Hepatocyte (in vitro differentiated cells): ENCODE results near the gene ZDHHC11B.
"Not testable (repeated sequence)": the region's sequence is repeated elsewhere in the genome, so short reads cannot be mapped to it uniquely, and the experiment has no call there.

Experiments
- EZH2phosphoT487 ChIP-seq: fragments of 200-600 bp; sonication (generic); IDR thresholded peaks from one replicate; pipeline ENCODE4 v1.6.1; 2018; ENCODE audit warnings: antibody characterized with exemption, mild to moderate bottlenecking, low read depth, moderate library complexity; ENCODE audit not compliant: unreplicated experiment, severe bottlenecking
- TF ChIP-seq, protein P1 (sequence below): fragments of 200-600 bp; sonication (generic); IDR thresholded peaks from 2 replicates; pipeline ENCODE4 v1.5.1; 2016; ENCODE audit warnings: antibody characterized with exemption, mild to moderate bottlenecking; ENCODE audit not compliant: poor library complexity

DNA sequence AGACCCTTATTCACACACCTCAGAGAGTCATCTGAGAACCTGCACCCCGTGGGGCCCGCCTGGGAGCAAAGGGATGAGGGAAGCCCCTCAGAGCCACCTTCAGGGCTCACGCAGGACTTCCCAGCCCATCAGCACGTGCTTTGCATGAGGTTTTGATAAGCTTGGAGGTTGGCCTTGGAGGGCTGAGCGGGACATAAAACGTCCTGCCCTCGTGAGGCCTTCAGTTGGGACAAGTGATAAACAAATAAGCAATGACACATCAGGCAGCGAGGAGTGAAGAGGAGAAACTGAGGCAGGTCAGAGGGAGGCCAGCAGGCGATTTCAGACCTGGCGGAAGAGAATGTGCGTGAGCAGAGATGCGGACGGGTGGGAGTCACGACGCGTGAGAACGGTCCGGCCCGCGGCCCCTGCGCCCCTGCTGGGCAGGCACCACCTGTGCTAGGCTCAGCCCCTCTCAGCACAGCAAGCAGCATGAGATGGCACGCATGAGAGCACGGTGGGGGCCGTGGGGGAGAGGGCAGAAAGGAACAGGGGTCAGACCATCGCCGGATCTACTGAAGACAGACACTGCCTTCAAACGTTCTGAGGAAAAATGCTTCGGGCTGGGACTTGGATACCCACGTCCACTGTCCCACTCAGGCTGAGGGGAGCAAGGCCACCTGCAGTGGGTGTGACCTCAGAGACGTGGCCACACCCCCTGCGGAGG is 12.5 kb downstream of the ZDHHC11B start:
- TF ChIP-seq EZH2phosphoT487 = not testable (repeated sequence)
- TF ChIP-seq, protein P1, sequence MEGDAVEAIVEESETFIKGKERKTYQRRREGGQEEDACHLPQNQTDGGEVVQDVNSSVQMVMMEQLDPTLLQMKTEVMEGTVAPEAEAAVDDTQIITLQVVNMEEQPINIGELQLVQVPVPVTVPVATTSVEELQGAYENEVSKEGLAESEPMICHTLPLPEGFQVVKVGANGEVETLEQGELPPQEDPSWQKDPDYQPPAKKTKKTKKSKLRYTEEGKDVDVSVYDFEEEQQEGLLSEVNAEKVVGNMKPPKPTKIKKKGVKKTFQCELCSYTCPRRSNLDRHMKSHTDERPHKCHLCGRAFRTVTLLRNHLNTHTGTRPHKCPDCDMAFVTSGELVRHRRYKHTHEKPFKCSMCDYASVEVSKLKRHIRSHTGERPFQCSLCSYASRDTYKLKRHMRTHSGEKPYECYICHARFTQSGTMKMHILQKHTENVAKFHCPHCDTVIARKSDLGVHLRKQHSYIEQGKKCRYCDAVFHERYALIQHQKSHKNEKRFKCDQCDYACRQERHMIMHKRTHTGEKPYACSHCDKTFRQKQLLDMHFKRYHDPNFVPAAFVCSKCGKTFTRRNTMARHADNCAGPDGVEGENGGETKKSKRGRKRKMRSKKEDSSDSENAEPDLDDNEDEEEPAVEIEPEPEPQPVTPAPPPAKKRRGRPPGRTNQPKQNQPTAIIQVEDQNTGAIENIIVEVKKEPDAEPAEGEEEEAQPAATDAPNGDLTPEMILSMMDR = not testable (repeated sequence)
